DOHH2 (cell line): ENCODE results near the gene MAP3K4.

Source experiments
- H3F3A ChIP-seq: fragments of 200-600 bp; sonication (generic), shearing (Covaris generic); 2 replicates; pipeline ENCODE4 v1.6.0; 2016; ENCODE audit warnings: antibody characterized with exemption, mild to moderate bottlenecking; ENCODE audit not compliant: control insufficient read depth, insufficient read depth
- H3K27ac ChIP-seq: fragments of 200-600 bp; sonication (generic); 2 replicates; pipeline ENCODE4 v1.5.1; 2014; ENCODE audit warnings: low read depth, mild to moderate bottlenecking, low read length, moderate library complexity
- H3K27me3 ChIP-seq: fragments of 200-600 bp; sonication (generic); 2 replicates; pipeline ENCODE4 v1.6.1; 2014; ENCODE audit warnings: mild to moderate bottlenecking, low read length, mixed read lengths; ENCODE audit not compliant: control insufficient read depth
- H3K36me3 ChIP-seq: fragments of 200-600 bp; sonication (generic); 2 replicates; pipeline ENCODE4 v1.6.1; 2014; ENCODE audit warnings: mild to moderate bottlenecking, low read length, moderate library complexity, mixed read lengths; ENCODE audit not compliant: control insufficient read depth
- H3K4me1 ChIP-seq: fragments of 200-600 bp; sonication (generic); 2 replicates; pipeline ENCODE4 v1.6.1; 2014; ENCODE audit warnings: mild to moderate bottlenecking, low read length, mixed read lengths; ENCODE audit not compliant: control insufficient read depth
- H3K4me2 ChIP-seq: fragments of 200-600 bp; sonication (generic); 2 replicates; pipeline ENCODE4 v1.6.0; 2014; ENCODE audit warnings: mild to moderate bottlenecking, low read length, moderate library complexity
- H3K4me3 ChIP-seq: fragments of 200-600 bp; sonication (generic); 2 replicates; pipeline ENCODE4 v1.5.1; 2014; ENCODE audit warnings: mild to moderate bottlenecking, low read length, mixed read lengths
- H3K79me2 ChIP-seq: fragments of 200-600 bp; sonication (generic); 2 replicates; pipeline ENCODE4 v1.6.1; 2014; ENCODE audit warnings: mild to moderate bottlenecking, low read length, mixed read lengths; ENCODE audit not compliant: control insufficient read depth
- H3K9me2 ChIP-seq: fragments of 200-600 bp; sonication (generic); replicated peaks from 2 replicates; pipeline ENCODE4 v1.6.1; 2014; ENCODE audit warnings: mild to moderate bottlenecking, low read length, mixed read lengths; ENCODE audit not compliant: control insufficient read depth
- H3K9me3 ChIP-seq: fragments of 200-600 bp; sonication (generic); 2 replicates; pipeline ENCODE4 v1.6.1; 2014; ENCODE audit warnings: antibody characterized with exemption, low read length, mixed read lengths; ENCODE audit not compliant: control insufficient read depth, insufficient read depth
- H4K20me1 ChIP-seq: fragments of 200-600 bp; sonication (generic); 2 replicates; pipeline ENCODE4 v1.6.0; 2014; ENCODE audit warnings: low read depth, mild to moderate bottlenecking, antibody characterized with exemption, low read length, moderate library complexity; ENCODE audit not compliant: control insufficient read depth, insufficient read depth
- CTCF ChIP-seq: fragments of 200-600 bp; sonication (generic); IDR thresholded peaks from one replicate; pipeline ENCODE4 v1.5.1; 2014; ENCODE audit warnings: antibody characterized with exemption, mild to moderate bottlenecking, low read depth, low read length; ENCODE audit not compliant: poor library complexity, severe bottlenecking
- EZH2phosphoT487 ChIP-seq: fragments of 200-600 bp; sonication (generic); IDR thresholded peaks from 2 replicates; pipeline ENCODE4 v1.6.1; 2017; ENCODE audit warnings: borderline replicate concordance, mild to moderate bottlenecking, antibody characterized with exemption, low read length, moderate library complexity, mixed read lengths

Gene MAP3K4

GRCh38 chr6:161109366-161109765 lies 117.8 kb downstream of the MAP3K4 start:
- H3K36me3 ChIP-seq, result peaks cover 83% of the 10 kb centered on the region

GRCh38 chr6:161110028-161110779 lies 118.6 kb downstream of the MAP3K4 start:
- H4K20me1 ChIP-seq, result no peaks in the 10 kb centered on the region
- H3K4me3 ChIP-seq, result no peak overlapping the region
- H3K36me3 ChIP-seq, result peaks cover 87% of the 10 kb centered on the region
- no peaks in the 10 kb centered on the region for H3F3A ChIP-seq
- H3K4me1 ChIP-seq, result no peaks in the 10 kb centered on the region
- no peak overlapping the region for H3K4me2 ChIP-seq
- H3K9me2 ChIP-seq, result no peaks in the 10 kb centered on the region
- no peaks in the 10 kb centered on the region for H3K79me2 ChIP-seq
- no peak overlapping the region for H3K27ac ChIP-seq
- H3K27me3 ChIP-seq, result no peaks in the 10 kb centered on the region
- TF ChIP-seq CTCF, result no peak
- no peak for TF ChIP-seq EZH2phosphoT487
- H3K9me3 ChIP-seq, result no peaks in the 10 kb centered on the region

More at GRCh38 chr6:161109366-161109765, 117.8 kb downstream of the MAP3K4 start:
- H3K79me2 ChIP-seq, result no peaks in the 10 kb centered on the region
- TF ChIP-seq EZH2phosphoT487 (no peak), CTCF (no peak)
- no peak overlapping the region for H3K4me3 ChIP-seq
- no peaks in the 10 kb centered on the region for H3K27me3 ChIP-seq
- H3F3A ChIP-seq, result no peaks in the 10 kb centered on the region
- no peaks in the 10 kb centered on the region for H3K9me2 ChIP-seq
- H3K4me1 ChIP-seq, result no peaks in the 10 kb centered on the region
- H4K20me1 ChIP-seq, result no peaks in the 10 kb centered on the region
- H3K9me3 ChIP-seq, result no peaks in the 10 kb centered on the region
- no peak overlapping the region for H3K4me2 ChIP-seq
- H3K27ac ChIP-seq, result no peak overlapping the region

- Histone ChIP-seq H3F3A (no peaks in the 10 kb centered on the region), H3K4me2 (no peak overlapping the region), H3K36me3 (peaks cover 92% of the 10 kb centered on the region), H3K27ac (no peak overlapping the region), H3K4me3 (no peak overlapping the region), H3K9me2 (no peaks in the 10 kb centered on the region), H3K79me2 (no peaks in the 10 kb centered on the region), H3K4me1 (no peaks in the 10 kb centered on the region), H3K27me3 (no peaks in the 10 kb centered on the region), H4K20me1 (no peaks in the 10 kb centered on the region), H3K9me3 (no peaks in the 10 kb centered on the region)
- TF ChIP-seq CTCF (no peak), EZH2phosphoT487 (no peak)
Measured at GRCh38 chr6:161111261-161111660, 119.7 kb downstream of the MAP3K4 start.
